Hepatocyte (in vitro differentiated cells): Measurements from ENCODE around the gene STYK1. TPM values are rescaled to one million over a fixed set of nuclear protein-coding genes. Genes with fewer than 3 reads are reported as not detected.

ENCODE experiments used
- DNase-seq: peaks from one replicate; pipeline ENCODE4 v3.0.0-alpha.2; 2016; ENCODE audit warnings: low spot score
- H2AFZ ChIP-seq: fragments of 200-600 bp; sonication (generic); 2 replicates; pipeline ENCODE4 v1.6.0; 2016; ENCODE audit warnings: antibody characterized with exemption, mild to moderate bottlenecking
- H3K27ac ChIP-seq: fragments of 200-600 bp; sonication (generic); 2 replicates; pipeline ENCODE4 v1.5.1; 2016; ENCODE audit warnings: mild to moderate bottlenecking
- H3K27me3 ChIP-seq: fragments of 200-600 bp; sonication (generic); 2 replicates; pipeline ENCODE4 v1.6.1; 2016
- H3K36me3 ChIP-seq: fragments of 200-600 bp; sonication (generic); replicated peaks from 2 replicates; pipeline ENCODE4 v1.5.1; 2016; ENCODE audit warnings: low read depth; ENCODE audit not compliant: insufficient read depth
- H3K4me1 ChIP-seq: fragments of 200-600 bp; sonication (generic); 2 replicates; pipeline ENCODE4 v1.5.1; 2016; ENCODE audit warnings: mild to moderate bottlenecking, moderate library complexity; ENCODE audit not compliant: insufficient read depth
- H3K4me2 ChIP-seq: fragments of 200-600 bp; sonication (generic); 2 replicates; pipeline ENCODE4 v1.6.0; 2016
- H3K4me3 ChIP-seq: fragments of 200-600 bp; sonication (generic); 2 replicates; pipeline ENCODE4 v1.5.1; 2016; ENCODE audit warnings: mild to moderate bottlenecking
- H3K79me2 ChIP-seq: fragments of 200-600 bp; sonication (generic); 2 replicates; pipeline ENCODE4 v1.6.0; 2017; ENCODE audit warnings: mild to moderate bottlenecking
- H3K9me2 ChIP-seq: fragments of 200-600 bp; sonication (generic); replicated peaks from 2 replicates; pipeline ENCODE4 v1.6.0; 2017; ENCODE audit warnings: mild to moderate bottlenecking; ENCODE audit not compliant: insufficient read depth
- H3K9me3 ChIP-seq: fragments of 200-600 bp; sonication (generic); 2 replicates; pipeline ENCODE4 v1.5.1; 2016; ENCODE audit warnings: low read depth, mild to moderate bottlenecking
- H4K20me1 ChIP-seq: fragments of 200-600 bp; sonication (generic); 2 replicates; pipeline ENCODE4 v1.6.0; 2016; ENCODE audit warnings: mild to moderate bottlenecking; ENCODE audit not compliant: insufficient read depth, poor library complexity, severe bottlenecking
- CTCF ChIP-seq: fragments of 200-600 bp; sonication (generic); IDR thresholded peaks from 2 replicates; pipeline ENCODE4 v1.5.1; 2016; ENCODE audit warnings: antibody characterized with exemption, mild to moderate bottlenecking; ENCODE audit not compliant: poor library complexity
- EZH2 ChIP-seq: fragments of 200-600 bp; sonication (generic); IDR thresholded peaks from 2 replicates; pipeline ENCODE4 v1.6.1; 2016; ENCODE audit warnings: antibody characterized with exemption, mild to moderate bottlenecking, borderline replicate concordance
- EZH2phosphoT487 ChIP-seq: fragments of 200-600 bp; sonication (generic); IDR thresholded peaks from one replicate; pipeline ENCODE4 v1.6.1; 2018; ENCODE audit warnings: antibody characterized with exemption, mild to moderate bottlenecking, low read depth, moderate library complexity; ENCODE audit not compliant: unreplicated experiment, severe bottlenecking
- WGBS: methylation state at CpG from one replicate; pipeline ENCODE4 v1.1.6; 2016; ENCODE audit warnings: low lambda C conversion rate; ENCODE audit errors: missing lambda C conversion rate; 5-methylcytosine and 5-hydroxymethylcytosine counted together
- polyA plus RNA-seq: library from polyadenylated mRNA; unstranded; fragments of >200 nt; fragmentation: Nextera tagmentation; extraction: Ambion mirVana; gene quantifications from 2 replicates; pipeline ENCODE4 v1.2.1, GENCODE V29; 2016
- total RNA-seq: library from RNA; depleted of rRNA; stranded (reverse); fragments of >200 nt; gene quantifications from 2 replicates; pipeline ENCODE4 v1.2.3, GENCODE V29; 2014

The STYK1 gene
- total and polyA plus RNA-seq, 2 experiments from 2014 or later, result 0.58 to 3.6 TPM

- no peaks in the 10 kb centered on the region for H3K9me2 ChIP-seq
- H2AFZ ChIP-seq, result peak overlapping the region; percentile 52
- peak overlapping the region; percentile 70 for H3K4me3 ChIP-seq
- peak overlapping the region; percentile 88 for H3K4me2 ChIP-seq
- peaks cover 5% of the 10 kb centered on the region for H3K27me3 ChIP-seq
- H4K20me1 ChIP-seq, result peaks cover 18% of the 10 kb centered on the region
- TF ChIP-seq EZH2phosphoT487 (no peak), CTCF (no peak), EZH2 (no peak)
- no peaks in the 10 kb centered on the region for H3K9me3 ChIP-seq
- H3K4me1 ChIP-seq, result peaks cover 21% of the 10 kb centered on the region
- H3K27ac ChIP-seq, result peak overlapping the region; percentile 98
- H3K79me2 ChIP-seq, result peaks cover 47% of the 10 kb centered on the region
- H3K36me3 ChIP-seq, result no peaks in the 10 kb centered on the region
- 2% methylated on average over 26 of the region's 26 CpGs for WGBS
- peak; percentile 93 for DNase-seq
Measured at GRCh38 chr12:10721651-10722501, 48.0 kb upstream of the STYK1 start.

- no peak for TF ChIP-seq CTCF
- TF ChIP-seq EZH2phosphoT487, result no peak
- no peak for TF ChIP-seq EZH2
- no peak for DNase-seq
- H3K4me1 ChIP-seq, result peaks cover 22% of the 10 kb centered on the region
Measured at GRCh38 chr12:10720974-10721650, 47.3 kb upstream of the STYK1 start.

GRCh38 chr12:10719482-10719881 lies 45.6 kb upstream of the STYK1 start:
- no peaks in the 10 kb centered on the region for H3K9me3 ChIP-seq
- H3K79me2 ChIP-seq, result peaks cover 63% of the 10 kb centered on the region
- no peak overlapping the region for H3K4me3 ChIP-seq

More at GRCh38 chr12:10720974-10721650, 47.3 kb upstream of the STYK1 start:
- Histone ChIP-seq H4K20me1 (peaks cover 21% of the 10 kb centered on the region), H3K27me3 (peaks cover 5% of the 10 kb centered on the region), H3K4me3 (peak overlapping the region; percentile 70), H3K27ac (peak overlapping the region; percentile 98), H3K9me2 (no peaks in the 10 kb centered on the region), H3K36me3 (no peaks in the 10 kb centered on the region), H3K9me3 (no peaks in the 10 kb centered on the region), H3K79me2 (peaks cover 50% of the 10 kb centered on the region), H3K4me2 (peak overlapping the region; percentile 88), H2AFZ (no peak overlapping the region)
- 42% methylated on average over 3 of the region's 3 CpGs for WGBS

More at GRCh38 chr12:10719482-10719881, 45.6 kb upstream of the STYK1 start:
- no peaks in the 10 kb centered on the region for H3K27me3 ChIP-seq
- H3K27ac ChIP-seq, result peak overlapping the region; percentile 78
- peak overlapping the region; percentile 88 for H3K4me2 ChIP-seq
- no peak for TF ChIP-seq EZH2
- TF ChIP-seq CTCF, result no peak
- TF ChIP-seq EZH2phosphoT487, result no peak
- peaks cover 22% of the 10 kb centered on the region for H3K4me1 ChIP-seq
- H2AFZ ChIP-seq, result no peak overlapping the region
- no peaks in the 10 kb centered on the region for H3K36me3 ChIP-seq
- DNase-seq, result no peak
- 88% methylated on average over 4 of the region's 4 CpGs for WGBS
- no peaks in the 10 kb centered on the region for H3K9me2 ChIP-seq
- H4K20me1 ChIP-seq, result peaks cover 21% of the 10 kb centered on the region
